Memory B cell (primary cell): ENCODE results near the gene DDX46.
"Not testable (repeated sequence)": the region's sequence is repeated elsewhere in the genome, so short reads cannot be mapped to it uniquely, and the experiment has no call there.

Experiments
- ATAC-seq: fragments of 150-1000 bp; cut with Tn5 transposase; 2 replicates; pipeline ENCODE4 v1.10.0; 2021; ENCODE audit warnings: low read depth, mild to moderate bottlenecking, moderate library complexity
- DNase-seq, 2 donors: peaks; one replicate each; pipeline ENCODE4 v3.0.0; 2022; ENCODE audit warnings: low spot score in 2 of 2
- H3K27ac Mint-ChIP-seq: one replicate; pipeline ENCODE4 v1.8.0; 2022; ENCODE audit warnings: mild to moderate bottlenecking, moderate library complexity, mixed read lengths
- H3K27me3 Mint-ChIP-seq: one replicate; pipeline ENCODE4 v1.8.0; 2022; ENCODE audit warnings: mixed read lengths
- H3K36me3 Mint-ChIP-seq: one replicate; pipeline ENCODE4 v1.8.0; 2022; ENCODE audit warnings: mild to moderate bottlenecking, mixed read lengths
- H3K4me1 Mint-ChIP-seq: one replicate; pipeline ENCODE4 v1.8.0; 2022; ENCODE audit warnings: mixed read lengths
- H3K4me3 Mint-ChIP-seq: one replicate; pipeline ENCODE4 v1.8.0; 2022; ENCODE audit warnings: mild to moderate bottlenecking, moderate library complexity, mixed read lengths
- H3K9me3 Mint-ChIP-seq: one replicate; pipeline ENCODE4 v1.8.0; 2022; ENCODE audit warnings: mixed read lengths

Gene DDX46

DNA sequence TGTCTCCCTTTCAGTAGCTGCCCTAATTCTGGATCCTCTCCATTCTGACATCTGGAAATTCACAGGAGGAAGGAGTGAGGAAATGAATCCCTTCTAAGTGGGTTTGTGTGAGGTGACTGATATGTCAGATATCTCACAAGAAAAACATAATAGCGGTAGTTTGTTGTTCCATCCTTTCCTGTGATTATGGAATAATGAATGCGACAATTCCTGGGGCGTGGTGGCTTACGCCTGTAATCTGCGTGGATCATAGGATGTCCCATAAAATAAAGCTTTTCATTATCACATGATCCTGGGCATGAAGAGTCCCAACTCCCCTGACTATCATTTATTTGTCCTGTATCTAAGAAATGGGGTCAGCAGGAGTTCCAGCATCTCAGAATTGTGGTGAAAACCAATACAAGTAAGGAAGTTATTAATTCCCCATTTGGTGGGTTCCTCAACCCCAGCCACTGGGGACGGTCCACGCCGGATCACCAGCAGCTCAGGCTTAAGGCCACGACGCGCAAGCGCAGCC lies 86.8 kb downstream of the DDX46 start:
- DNase-seq (no peak), ATAC-seq (no peak)
- Mint-ChIP-seq H3K36me3 (peaks cover 6% of the 10 kb centered on the region), H3K4me3 (peak overlapping the region; percentile 92), H3K27ac (peak overlapping the region; percentile 98), H3K9me3 (no peaks in the 10 kb centered on the region), H3K27me3 (no peaks in the 10 kb centered on the region), H3K4me1 (peaks cover 17% of the 10 kb centered on the region)

DNA sequence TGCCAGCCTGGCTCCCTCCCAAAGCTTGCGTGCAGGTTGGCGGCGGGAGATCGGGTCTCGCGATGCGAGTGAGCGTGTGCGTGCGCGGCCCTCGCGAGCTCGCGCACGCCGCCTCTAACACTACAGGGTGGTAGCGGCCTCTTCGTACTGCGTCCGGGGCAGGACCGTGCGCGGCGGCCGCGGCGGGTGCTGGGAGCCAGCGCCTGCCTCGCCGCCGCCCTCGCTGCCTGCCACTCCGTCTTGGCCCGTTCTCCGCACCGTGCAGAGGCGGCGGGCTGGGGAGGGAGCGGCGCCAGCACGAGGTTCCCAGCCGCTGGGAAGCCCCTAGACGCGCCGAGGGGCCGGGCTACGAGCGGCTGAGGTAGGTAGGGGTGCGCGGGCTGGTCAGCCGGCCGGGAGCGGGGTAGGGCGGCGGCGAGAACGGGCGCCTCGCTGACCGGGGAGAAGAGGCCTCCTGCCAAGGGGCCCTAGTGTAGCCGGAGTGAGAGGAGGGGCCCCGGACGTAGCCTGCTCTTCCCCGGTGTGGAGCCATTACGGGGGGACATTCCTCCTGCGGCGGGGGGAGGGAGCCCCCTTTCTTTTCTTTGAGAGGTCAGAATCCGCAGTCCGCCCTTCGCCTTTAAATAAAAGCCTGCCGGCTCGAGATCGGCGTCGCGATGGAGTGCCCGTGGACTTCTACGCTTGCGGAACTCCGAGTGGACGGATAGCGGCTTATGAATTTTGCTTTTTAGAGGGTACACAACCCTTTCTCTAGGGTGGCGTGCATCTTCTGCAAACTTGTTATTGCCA lies 87.5 kb downstream of the DDX46 start, which contains the start of gene C5orf24:
C5orf24 (plus strand) TSS at position 117 of the 789 bp plus-strand sequence. CDS start 8,933 bp downstream, outside the sequence.
- Mint-ChIP-seq H3K36me3 (peaks cover 4% of the 10 kb centered on the region), H3K4me3 (peak within 1 kb of the TSS; percentile 92), H3K27me3 (no peaks in the 10 kb centered on the region), H3K4me1 (peaks cover 18% of the 10 kb centered on the region), H3K27ac (peak within 1 kb of the TSS; percentile 98), H3K9me3 (no peaks in the 10 kb centered on the region)
- ATAC-seq = peak; percentile 89
- DNase-seq = peak; percentile 80 to 84

DNA sequence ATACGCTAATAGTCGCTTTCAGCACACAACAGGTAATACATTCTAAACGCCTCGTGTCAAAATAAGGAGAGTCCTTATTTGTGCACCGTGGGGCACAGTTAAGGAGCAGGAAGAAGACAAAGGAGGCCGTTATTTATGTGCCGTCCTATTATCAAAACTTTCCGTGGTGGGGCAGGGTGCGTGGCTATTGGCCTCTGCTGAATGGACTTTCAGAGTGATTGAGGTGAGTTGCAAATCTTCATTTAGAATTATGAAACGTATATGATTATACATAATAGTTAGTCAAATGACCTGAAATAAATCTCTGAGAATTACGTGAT lies 88.0 kb downstream of the DDX46 start:
- H3K4me3 Mint-ChIP-seq = peak overlapping the region; percentile 92
- peaks cover 4% of the 10 kb centered on the region for H3K36me3 Mint-ChIP-seq
- ATAC-seq (no peak), DNase-seq (no peak)
- H3K4me1 Mint-ChIP-seq = peaks cover 19% of the 10 kb centered on the region
- peak overlapping the region; percentile 98 for H3K27ac Mint-ChIP-seq
- no peaks in the 10 kb centered on the region for H3K9me3 Mint-ChIP-seq
- no peaks in the 10 kb centered on the region for H3K27me3 Mint-ChIP-seq

DNA sequence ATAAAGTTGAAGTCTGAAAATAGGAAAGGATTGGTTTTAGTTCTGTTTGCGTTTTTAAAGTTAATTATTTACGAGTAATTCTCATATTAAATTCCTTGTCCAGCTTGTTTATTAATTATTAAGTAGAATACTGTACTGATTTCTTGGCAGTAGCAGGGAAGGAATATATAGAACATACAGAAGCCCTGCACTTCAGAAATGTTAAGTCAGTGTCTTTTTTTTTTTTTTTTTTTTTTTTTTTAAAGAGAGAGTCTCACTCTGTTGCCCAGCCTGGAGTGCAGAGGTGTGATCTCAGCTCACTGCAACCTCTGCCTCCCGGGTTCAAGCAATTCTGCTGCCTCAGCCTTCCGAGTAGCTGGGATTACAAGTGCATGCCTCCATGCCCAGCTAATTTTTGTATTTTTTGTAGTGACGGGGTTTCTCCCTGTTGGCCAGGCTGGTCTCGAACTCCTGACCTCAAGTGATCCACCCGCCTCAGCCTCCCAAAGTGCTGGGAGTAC lies 90.9 kb downstream of the DDX46 start:
- not testable (repeated sequence) for H3K27ac Mint-ChIP-seq, ATAC-seq, H3K36me3 Mint-ChIP-seq, H3K4me3 Mint-ChIP-seq, H3K27me3 Mint-ChIP-seq, H3K9me3 Mint-ChIP-seq, DNase-seq
- H3K4me1 Mint-ChIP-seq = peaks cover 22% of the 10 kb centered on the region

DNA sequence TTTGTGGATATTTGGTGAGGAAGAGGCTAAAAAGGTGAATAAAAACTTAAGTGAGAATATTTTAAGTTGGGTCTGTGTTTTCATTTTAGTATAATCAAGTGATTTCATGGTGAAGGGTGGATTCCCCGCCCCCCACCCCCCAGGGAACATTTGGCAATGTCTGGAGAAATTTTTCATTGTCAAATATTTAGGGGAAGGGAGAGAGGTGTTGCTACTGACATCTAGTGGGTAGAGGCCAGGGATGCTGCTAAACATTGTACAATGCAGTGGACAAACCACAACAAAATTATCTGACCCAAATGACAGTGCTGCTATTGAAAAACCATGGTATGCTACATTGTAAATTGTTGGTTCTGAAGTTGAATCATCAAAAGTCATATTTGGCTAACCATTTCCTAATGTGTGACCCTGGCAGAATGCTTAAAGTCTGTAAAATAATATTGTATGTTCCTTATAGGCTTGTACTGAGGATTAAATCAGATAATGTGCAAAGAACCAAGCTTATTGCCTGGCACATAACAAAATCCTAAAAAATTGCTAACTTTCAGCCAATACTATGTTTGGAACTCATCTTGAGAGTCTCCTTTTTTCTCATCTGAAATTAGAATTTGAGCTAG lies 92.8 kb downstream of the DDX46 start:
- no peak overlapping the region for H3K27ac Mint-ChIP-seq
- peaks cover 6% of the 10 kb centered on the region for H3K36me3 Mint-ChIP-seq
- no peak overlapping the region for H3K4me3 Mint-ChIP-seq
- DNase-seq (no peak), ATAC-seq (no peak)
- peaks cover 15% of the 10 kb centered on the region for H3K4me1 Mint-ChIP-seq
- no peaks in the 10 kb centered on the region for H3K9me3 Mint-ChIP-seq
- no peaks in the 10 kb centered on the region for H3K27me3 Mint-ChIP-seq

DNA sequence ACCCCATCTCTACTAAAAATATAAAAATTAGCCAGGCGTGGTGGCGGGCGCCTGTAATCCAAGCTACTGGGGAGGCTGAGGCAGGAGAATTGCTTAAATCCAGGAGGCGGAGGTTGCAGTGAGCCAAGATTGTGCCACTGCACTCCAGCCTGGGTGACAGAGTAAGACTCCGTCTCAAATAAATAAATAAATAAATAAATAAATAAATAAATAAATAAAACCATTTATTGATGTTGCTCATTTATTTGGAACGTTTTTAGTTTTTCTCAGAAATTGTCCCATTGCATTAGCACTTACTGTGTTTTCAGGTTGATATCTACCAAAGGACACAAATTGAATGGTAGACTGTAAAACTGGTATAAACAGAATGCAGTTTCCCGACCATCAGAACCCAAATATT lies 97.9 kb downstream of the DDX46 start:
- not testable (repeated sequence) for ATAC-seq

DNA sequence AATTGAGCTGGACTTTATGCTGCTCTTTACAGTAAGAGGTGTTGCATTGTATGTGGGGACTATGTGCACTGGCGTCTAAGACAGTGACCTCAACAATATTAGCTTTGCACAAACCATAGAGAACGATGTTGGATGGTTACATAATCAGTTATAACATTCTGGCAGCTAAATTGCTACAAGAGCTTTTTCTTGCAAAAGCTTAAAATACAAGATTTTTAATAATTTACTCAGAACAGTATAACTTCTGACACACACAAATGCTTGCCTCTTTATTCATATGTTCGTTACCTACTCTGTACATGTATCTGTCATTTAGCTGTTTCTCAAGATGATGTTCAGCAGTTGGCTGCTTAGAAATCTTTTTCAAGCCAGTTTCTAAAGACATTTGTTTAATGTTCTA lies 98.8 kb downstream of the DDX46 start:
- peaks cover 10% of the 10 kb centered on the region for H3K36me3 Mint-ChIP-seq
- no peak overlapping the region for H3K27ac Mint-ChIP-seq
- H3K27me3 Mint-ChIP-seq = no peaks in the 10 kb centered on the region
- ATAC-seq (no peak), DNase-seq (no peak)
- no peak overlapping the region for H3K4me3 Mint-ChIP-seq
- peaks cover 9% of the 10 kb centered on the region for H3K4me1 Mint-ChIP-seq
- H3K9me3 Mint-ChIP-seq = no peaks in the 10 kb centered on the region

More for the DNA sequence above, 97.9 kb downstream of the DDX46 start:
- not testable (repeated sequence) for H3K27ac Mint-ChIP-seq, H3K9me3 Mint-ChIP-seq, H3K27me3 Mint-ChIP-seq, H3K36me3 Mint-ChIP-seq, H3K4me3 Mint-ChIP-seq, H3K4me1 Mint-ChIP-seq, DNase-seq

DNA sequence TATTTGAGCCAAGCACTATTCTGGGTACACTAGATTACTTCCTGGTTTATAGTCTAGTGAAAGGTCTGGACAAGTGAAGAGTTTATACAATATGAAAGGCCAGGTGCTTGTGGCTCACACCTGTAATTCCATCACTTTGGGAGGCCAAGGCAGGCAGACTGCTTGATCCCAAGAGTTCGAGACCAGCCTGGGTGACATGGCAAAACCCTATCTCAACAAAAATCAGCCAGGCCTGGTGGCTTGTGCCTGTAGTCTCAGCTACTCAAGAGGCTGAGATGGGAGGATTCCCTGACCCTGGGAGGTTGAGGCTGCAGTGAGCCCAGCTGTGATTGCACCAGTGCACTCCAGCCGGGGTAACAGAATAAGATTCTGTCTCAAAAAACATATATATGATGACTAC lies 106.1 kb downstream of the DDX46 start:
- Mint-ChIP-seq H3K4me3 (no peak overlapping the region), H3K36me3 (peaks cover 2% of the 10 kb centered on the region), H3K27ac (no peak overlapping the region), H3K27me3 (no peaks in the 10 kb centered on the region), H3K9me3 (no peaks in the 10 kb centered on the region), H3K4me1 (no peaks in the 10 kb centered on the region)
- ATAC-seq (no peak), DNase-seq (no peak)

DNA sequence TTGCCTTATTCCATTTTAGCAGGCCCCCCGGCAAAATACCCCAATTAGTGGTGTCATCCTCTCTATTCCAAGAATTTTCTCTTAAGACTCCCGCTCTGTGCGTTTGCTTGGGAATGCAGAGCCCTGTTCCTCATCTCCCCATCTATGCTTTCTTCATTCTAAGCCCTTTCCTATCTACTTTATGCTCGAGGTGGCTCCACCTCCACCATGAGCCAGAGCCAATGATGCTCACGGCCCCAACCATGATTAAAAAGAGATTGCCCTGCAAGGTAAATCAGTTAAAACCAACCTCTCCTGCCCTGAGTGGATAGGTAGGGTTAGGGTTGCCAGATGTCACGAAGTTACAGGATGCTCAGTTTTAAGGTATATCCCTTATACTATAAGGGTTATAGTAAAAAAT lies 114.9 kb downstream of the DDX46 start:
- peak overlapping the region; percentile 99 for H3K4me3 Mint-ChIP-seq
- H3K4me1 Mint-ChIP-seq = peaks cover 34% of the 10 kb centered on the region
- peaks cover 4% of the 10 kb centered on the region for H3K36me3 Mint-ChIP-seq
- H3K27ac Mint-ChIP-seq = peak overlapping the region; percentile 97
- ATAC-seq (peak; percentile 30), DNase-seq (peak in 1 of 2 donors; percentile 11)
- no peaks in the 10 kb centered on the region for H3K27me3 Mint-ChIP-seq
- no peaks in the 10 kb centered on the region for H3K9me3 Mint-ChIP-seq

DNA sequence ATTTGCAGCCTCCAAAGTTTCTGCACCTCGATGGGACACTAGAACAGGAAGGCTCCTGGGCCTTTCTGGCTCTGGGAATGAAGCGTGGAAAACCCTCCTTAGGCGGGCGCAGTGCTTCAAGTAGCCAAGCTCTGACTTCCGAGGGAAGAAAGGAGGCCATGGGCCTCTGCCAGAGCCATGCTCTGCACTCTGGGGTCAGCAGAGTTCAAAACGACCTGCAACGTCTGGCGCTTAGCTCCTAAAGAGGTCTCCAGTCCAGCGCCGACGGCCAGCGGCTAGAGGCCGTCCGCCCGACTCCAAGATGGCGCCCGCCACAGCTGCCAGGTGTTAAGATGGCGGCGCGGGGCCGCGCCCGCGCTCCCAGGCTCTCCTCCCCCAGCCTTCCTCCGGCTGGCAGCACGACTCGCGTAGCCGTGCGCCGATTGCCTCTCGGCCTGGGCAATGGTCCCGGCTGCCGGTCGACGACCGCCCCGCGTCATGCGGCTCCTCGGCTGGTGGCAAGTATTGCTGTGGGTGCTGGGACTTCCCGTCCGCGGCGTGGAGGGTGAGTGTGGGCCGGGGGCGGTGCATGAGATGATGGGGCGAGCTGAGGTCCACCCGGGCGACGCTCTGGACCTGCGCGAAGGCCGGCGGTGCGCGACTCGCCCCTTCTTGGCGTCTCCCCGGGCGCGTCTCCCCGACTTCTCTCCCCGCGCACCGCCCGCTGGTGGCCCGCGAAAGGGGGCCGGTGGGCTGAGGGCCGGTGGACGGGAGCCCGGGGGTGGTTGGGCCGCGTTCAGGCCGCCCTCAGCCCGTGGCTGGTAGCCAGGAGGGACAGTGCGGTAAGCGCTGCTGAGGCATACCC lies 115.6 kb downstream of the DDX46 start, which contains the start of gene TXNDC15:
TXNDC15 (plus strand) TSS at position 385 of the 844 bp plus-strand sequence; CDS start at position 442, 57 bp downstream.
- Mint-ChIP-seq H3K36me3 (peaks cover 4% of the 10 kb centered on the region), H3K27ac (peak within 1 kb of the TSS; percentile 97), H3K9me3 (no peaks in the 10 kb centered on the region), H3K27me3 (no peaks in the 10 kb centered on the region), H3K4me1 (peaks cover 35% of the 10 kb centered on the region), H3K4me3 (peak within 1 kb of the TSS; percentile 99)
- ATAC-seq (peak; percentile 91), DNase-seq (peak; percentile 68 to 78)

DNA sequence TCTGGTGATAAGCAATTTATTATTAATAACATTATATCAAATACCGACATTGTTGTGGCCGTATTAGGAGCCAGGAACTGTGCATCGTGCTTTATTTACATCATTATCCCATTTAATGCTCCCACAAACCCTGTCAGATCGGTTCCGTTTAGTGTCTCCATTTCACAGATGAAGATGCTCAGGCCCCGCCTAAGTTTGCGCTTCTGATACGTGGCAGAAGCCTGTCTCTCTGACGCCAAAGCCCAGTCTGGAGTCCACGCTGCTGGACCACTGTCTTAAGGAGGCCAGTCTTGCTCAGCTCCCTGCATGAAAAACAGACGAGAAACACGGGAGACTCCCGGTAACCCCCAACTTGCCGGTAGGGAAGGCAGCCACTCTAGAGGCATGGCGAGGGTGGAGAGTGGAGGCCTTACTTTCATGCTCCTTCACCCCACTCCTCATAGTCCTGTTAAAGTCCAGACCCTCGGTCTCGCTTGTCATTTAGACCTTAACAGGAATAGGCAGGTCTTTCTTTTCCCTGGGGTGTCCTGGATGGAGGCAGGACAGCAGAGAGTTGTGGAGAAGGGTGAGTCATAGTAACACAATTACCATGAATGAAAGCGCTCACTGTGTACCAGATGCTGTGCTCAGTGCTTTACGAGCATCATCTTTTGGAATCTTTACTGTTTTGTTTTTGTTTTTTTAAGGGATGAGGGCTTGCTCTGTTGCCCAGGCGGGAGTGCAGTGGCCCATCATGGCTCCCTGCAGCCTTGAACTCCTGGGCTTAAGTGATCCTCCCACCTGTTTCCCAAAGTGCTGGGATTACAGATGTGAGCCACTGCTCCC lies 116.5 kb downstream of the DDX46 start:
- H3K36me3 Mint-ChIP-seq = peaks cover 6% of the 10 kb centered on the region
- H3K9me3 Mint-ChIP-seq = no peaks in the 10 kb centered on the region
- peak overlapping the region; percentile 97 for H3K27ac Mint-ChIP-seq
- peak overlapping the region; percentile 99 for H3K4me3 Mint-ChIP-seq
- ATAC-seq (peak; percentile 15), DNase-seq (peak; percentile 5 to 13)
- H3K27me3 Mint-ChIP-seq = no peaks in the 10 kb centered on the region
- peaks cover 37% of the 10 kb centered on the region for H3K4me1 Mint-ChIP-seq

DNA sequence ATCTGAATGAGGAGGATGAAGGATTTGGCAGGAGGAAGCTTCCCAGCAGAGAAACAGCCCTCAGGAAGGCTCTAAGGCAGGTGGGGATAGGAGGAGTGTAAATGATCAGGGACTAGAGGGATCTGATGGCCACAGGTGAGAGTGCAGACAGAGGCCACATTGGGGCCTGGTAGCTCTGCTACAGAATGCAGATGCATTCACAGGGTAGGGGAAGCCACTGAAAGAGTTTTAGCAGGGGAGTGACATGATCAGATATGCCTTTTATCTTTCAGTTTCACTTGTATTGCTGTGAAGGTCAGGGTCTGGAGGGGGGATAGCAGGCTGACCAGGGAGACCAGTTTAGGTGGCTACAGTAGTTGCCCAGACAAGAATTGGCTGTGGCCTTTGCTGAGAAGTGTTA lies 118.6 kb downstream of the DDX46 start:
- H3K27ac Mint-ChIP-seq = peak overlapping the region; percentile 29
- H3K9me3 Mint-ChIP-seq = no peaks in the 10 kb centered on the region
- ATAC-seq (no peak), DNase-seq (no peak)
- H3K4me3 Mint-ChIP-seq = peak overlapping the region; percentile 60
- peaks cover 10% of the 10 kb centered on the region for H3K36me3 Mint-ChIP-seq
- H3K4me1 Mint-ChIP-seq = peaks cover 41% of the 10 kb centered on the region
- H3K27me3 Mint-ChIP-seq = no peaks in the 10 kb centered on the region

DNA sequence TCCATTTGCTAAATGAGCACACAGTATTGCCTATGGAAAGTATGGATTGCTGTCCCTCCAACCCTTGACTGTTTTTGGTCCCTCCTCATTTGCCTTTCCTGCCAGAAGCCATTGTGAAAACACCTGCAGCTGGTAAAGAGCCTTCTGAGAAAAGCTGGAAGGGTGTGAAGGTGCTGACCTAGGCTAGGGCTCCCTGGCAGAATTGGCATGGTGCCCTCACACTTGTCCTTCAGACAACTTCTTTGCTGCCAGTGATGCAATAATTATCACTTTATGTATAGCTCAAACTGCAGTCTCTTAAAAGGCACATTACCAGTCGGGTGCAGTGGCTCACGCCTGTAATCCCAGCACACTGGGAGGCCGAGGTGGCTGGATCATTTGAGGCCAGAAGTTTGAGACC lies 119.8 kb downstream of the DDX46 start:
- H3K36me3 Mint-ChIP-seq = peaks cover 10% of the 10 kb centered on the region
- ATAC-seq (no peak), DNase-seq (no peak)
- peak overlapping the region; percentile 41 for H3K27ac Mint-ChIP-seq
- H3K27me3 Mint-ChIP-seq = no peaks in the 10 kb centered on the region
- no peaks in the 10 kb centered on the region for H3K9me3 Mint-ChIP-seq
- peaks cover 34% of the 10 kb centered on the region for H3K4me1 Mint-ChIP-seq
- no peak overlapping the region for H3K4me3 Mint-ChIP-seq
